ENCODE data around the gene PSG3. TPM values are rescaled to one million over a fixed set of nuclear protein-coding genes. Genes with fewer than 3 reads are reported as not detected.

Gene PSG3
- total RNA-seq (2022; extraction: Qiagen RNA extraction), result 0.05 to 0.16 TPM (median 0.13 TPM) in 5 replicates

GRCh38 chr19:42740381-42740780 is at the start of gene PSG3:
Gene PSG3 (minus strand): TSS chr19:42740481. CDS start chr19:42740384, 97 bp downstream.

Other genes with a start within 250 kb of the PSG3 start
- gene CEACAM1, start 212.0 kb downstream of the PSG3 start, total RNA-seq (2022; extraction: Qiagen RNA extraction), result 1.7 to 1.9 TPM (median 1.8 TPM) in 5 replicates
- not detected in 5 replicates for gene CEACAM8, start 145.6 kb downstream of the PSG3 start, total RNA-seq (2022; extraction: Qiagen RNA extraction)
- gene PSG8, start 25.2 kb upstream of the PSG3 start, total RNA-seq (2022; extraction: Qiagen RNA extraction), result 0.15 to 0.34 TPM (median 0.19 TPM) in 5 replicates
- 0.14 to 0.32 TPM (median 0.27 TPM) in 5 replicates for gene PSG1, start 139.2 kb upstream of the PSG3 start, total RNA-seq (2022; extraction: Qiagen RNA extraction)
- gene PSG6, start 177.4 kb upstream of the PSG3 start, total RNA-seq (2022; extraction: Qiagen RNA extraction), result not detected in 5 replicates
- 0.04 to 0.07 TPM (median 0.05 TPM) in 3 of 5 replicates, not detected in the others for gene PSG7, start 196.7 kb upstream of the PSG3 start, total RNA-seq (2022; extraction: Qiagen RNA extraction)